Thyroid gland (tissue), 4 donors: Measurements from ENCODE around the gene HSPA8.

Source experiments
- CTCF ChIP-seq, 6 experiments: fragments of 200-600 bp in 3 of 6; fragments of 450-650 bp in 3 of 6; sonication (generic) in 3 of 6; IDR thresholded peaks; one replicate each; pipeline ENCODE4 v1.5.1; 2016 to 2019; ENCODE audit warnings: antibody characterized with exemption in 6 of 6, mild to moderate bottlenecking in 2 of 6, inconsistent platforms in 1 of 6, moderate library complexity in 1 of 6
- POLR2A ChIP-seq, 2 donors: fragments of 450-650 bp; IDR thresholded peaks; one replicate each; pipeline ENCODE4 v1.6.1; 2017; ENCODE audit warnings: antibody characterized with exemption in 2 of 2, mild to moderate bottlenecking in 2 of 2, moderate library complexity in 1 of 2

- no peak for TF ChIP-seq CTCF (IDR thresholded peaks at IDR 0.05)
- no peak for TF ChIP-seq POLR2A (IDR thresholded peaks at IDR 0.05)
Observed at GRCh38 chr11:123041185-123041584, 20.8 kb downstream of the HSPA8 start.
